Pons (tissue), 1 donor: Measurements from ENCODE around the gene LRTM2.

ENCODE experiments used
- DNase-seq: peaks from one replicate; pipeline ENCODE4 v3.0.0-alpha.2; 2016; ENCODE audit warnings: low spot score

LRTM2 gene

DNA sequence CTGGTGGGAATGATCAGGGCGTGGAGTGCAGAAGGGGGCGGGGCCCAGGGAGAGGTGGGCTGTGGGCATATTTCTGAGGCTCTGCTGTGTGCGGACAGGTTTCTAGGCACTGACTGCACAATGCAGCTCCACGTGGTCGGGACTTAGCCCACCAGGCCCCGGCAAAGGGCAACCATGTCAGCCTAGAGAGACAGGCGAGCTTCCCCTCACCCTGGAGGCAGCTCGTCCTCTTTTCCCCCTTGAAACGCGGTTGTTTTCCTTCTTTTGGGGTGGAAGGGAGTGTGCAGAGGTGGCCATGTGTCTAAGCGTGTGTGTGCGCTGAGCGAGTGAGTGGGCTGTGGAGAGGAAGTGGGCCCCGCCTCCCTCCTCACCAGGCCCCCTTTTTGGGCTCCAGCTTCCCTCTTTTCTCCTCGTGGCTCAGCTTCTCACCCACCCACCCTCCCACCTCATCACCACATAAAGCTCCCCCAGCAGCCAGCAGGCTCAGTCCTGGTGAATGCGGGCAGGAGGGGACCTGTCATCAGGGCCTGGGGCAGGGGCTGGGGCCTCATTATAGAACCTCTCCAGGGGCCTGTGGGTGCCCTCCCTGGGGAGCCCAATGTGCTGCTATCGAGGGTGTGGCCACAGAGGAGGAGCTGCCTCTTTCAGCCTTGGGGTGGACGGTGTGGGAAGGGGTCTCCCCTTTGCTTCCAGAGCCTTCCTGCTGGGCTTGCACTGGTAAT is 22.0 kb downstream of the LRTM2 start:
- DNase-seq, result no peak

DNA sequence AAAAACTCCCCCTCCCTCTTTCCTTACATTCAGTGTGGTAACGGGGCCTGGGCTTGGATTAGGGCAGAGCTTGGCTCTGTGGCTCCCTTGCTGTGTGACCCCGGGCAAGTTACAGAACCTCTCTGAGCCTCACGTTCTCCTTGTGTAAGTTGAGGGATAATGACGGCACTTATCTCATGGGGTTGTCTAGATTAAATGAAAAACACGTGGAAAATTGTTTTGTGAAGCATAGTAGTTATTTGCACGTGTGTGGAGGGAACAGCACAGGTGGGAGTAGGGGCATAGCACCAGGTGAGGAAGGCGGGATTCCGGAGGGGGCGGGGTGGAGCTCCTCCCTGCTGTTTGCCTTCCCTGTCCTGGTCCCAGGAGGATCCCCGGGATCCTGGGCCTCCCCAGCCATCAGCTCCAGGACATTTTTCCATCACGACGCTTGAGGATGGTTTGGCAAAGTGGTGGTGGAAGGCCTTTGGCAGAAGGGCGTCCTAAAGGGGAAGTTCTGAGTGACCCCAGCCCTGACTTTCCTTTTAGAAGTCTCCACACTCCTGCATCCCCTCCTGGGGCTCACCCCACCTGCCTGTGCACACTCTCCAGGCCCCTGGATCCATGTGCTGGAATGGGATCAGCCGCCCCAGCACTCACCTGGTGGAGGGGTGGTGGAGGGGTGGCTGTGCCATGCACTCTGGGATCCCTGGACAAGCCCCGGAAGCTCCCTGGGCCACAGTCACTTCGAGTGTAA is 22.7 kb downstream of the LRTM2 start:
- DNase-seq, result no peak

DNA sequence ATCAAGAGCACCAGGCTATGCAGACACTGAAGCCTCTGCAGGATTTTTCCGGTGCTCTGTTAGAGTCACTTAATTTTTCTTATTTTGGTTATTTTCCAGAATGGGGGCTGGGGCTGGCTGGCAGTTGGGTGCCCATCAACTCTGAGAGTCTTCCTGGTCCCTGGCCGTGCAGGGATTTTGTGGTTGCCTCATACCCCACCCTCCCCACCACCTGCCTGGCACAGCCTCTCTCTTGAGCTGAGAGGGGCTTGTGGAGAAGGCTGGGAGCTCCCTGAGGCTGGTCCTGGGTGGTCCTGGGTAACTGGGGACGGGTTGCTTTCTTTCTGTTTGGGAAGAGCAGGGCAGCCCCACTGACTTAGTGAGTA is 23.3 kb downstream of the LRTM2 start:
- DNase-seq, result no peak

DNA sequence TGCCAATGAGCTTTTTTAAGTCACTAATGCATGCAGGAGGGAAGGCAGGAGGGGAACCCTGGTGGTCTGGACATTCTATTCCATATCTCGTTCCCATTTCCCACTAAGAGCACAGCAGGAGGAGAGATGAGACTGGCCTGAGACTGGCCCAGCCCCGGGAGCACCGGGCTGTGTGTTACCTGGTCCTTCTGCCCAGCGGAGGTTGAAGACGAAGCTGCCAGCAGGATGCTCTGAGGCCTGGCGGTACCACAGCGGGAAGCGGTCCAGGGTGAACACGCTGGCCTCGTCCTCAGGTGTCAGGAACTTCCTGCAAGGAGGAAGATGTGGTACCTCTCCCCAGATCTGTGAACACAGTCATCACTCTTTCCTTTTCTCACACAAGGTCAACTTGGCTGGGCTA is 23.9 kb downstream of the LRTM2 start:
- DNase-seq, result no peak

DNA sequence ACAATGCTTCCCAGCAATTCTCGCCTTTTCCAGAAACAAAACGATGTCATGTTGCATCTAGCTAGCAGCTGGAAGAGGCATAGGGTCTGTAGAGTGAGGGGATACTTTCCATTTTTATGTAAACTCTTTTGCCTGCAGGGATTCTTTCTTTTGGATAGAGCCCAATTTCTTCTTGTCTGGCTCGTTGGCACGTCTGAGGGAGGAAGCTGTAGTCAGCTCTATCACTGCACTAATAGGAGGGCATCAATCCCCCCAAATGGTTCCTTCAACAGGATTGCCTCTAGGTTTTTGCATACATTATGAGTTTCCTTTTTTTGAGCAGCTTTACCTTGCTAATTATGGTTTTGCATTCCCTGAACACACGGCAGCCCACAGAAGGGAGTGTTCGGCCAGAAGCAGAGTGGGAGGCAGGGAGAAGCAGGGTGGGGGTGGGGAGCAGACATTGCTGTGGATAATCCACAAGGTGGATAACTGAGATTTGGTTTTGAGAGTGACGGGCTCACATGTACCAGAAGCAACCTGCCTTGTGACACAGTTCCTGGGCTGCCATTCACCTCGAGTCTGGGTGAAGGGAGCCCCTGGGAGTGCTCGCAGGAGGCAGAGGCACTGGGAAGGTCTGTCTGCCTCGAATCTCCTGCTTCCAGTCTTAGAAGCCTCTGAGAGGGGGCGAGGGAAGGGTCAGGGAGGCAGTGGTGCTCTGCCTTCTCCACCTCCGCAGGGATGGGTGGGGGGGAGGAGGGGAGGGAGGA is 24.5 kb downstream of the LRTM2 start:
- DNase-seq, result no peak

DNA sequence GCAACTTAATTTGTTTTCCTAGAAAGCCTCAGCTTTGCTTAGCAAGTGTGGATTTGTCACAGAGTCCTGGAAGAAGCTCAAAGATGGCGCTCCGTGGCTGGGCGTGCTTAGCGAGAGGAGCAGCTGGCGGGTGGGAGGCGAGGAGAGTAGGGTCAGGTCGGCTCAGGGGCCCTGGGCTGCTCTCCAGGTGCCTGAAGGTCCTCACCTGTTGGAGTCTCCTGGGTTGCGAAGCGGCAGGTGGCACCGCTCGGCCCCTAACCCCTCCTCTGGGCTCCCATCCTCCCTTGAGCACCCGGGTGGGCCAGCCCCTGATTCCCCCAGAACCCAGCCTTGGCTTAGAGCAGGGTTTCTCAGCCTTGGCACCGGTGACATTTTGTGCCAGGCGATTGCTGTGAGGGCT is 25.1 kb downstream of the LRTM2 start:
- no peak for DNase-seq

DNA sequence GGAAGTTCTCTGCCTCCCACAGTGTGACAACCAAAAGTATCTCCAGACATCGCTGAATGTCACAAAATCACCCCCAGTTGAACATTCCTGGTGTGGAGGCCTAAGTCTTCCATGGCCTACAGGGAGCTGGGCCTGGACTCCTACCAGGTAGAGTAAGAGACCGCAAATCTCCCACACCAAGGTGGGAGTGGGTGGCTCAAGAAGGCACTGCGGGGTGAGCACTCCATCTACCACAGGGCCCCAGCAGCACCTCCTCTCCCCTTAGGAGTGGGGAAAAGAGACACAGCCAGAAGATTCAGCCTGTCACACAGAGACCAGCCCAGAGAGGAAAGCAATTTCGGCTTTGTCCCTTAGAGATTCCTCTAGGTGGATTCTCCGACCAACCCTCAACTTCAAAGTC is 25.5 kb downstream of the LRTM2 start:
- no peak for DNase-seq

DNA sequence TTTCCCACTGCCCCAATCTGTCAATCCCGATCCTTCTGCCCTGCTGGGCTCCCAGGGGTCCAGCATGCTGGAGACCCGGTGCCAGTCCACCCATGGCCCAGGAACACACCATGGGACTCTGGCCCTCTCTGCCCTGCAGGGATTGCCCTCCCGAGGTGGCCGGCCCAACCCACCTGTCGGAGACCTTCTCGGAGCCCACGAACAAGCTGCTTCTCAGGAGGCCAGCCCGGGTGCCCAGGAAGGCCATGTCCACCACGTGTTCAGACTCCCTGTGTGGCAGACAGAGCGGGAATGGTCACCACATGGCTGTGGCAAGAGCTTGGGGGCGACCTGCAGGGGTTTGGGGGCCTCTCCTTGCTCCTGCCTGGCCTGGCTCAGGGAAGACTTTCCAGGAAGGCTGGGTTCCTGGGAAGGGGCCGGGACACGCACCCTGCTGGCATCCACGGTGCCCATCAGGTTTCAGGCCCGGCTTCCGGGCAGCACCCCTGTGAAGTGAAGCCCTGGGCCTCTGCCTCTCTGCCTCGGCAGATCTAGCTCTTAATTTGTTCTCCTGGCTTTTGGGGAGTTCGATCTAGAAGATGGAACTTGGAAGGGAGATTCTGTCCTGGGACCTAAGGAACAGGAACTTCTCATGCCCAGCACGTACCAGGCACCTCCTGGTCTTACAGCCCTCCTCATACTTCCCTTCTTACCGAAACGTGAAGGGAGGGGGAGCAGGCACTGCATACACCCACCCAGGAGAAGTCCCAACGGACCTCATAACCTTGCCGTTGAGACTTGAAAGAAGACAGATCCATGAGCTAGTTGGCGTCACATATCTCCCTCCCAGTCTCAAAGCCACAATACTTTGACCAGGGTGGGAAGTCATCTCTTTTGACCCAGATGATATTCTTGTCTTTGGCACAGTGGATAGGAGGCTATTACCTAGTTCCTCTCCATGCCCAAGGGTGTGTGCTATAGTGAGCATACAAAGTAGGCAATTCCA is 26.3 kb downstream of the LRTM2 start:
- DNase-seq, result no peak

DNA sequence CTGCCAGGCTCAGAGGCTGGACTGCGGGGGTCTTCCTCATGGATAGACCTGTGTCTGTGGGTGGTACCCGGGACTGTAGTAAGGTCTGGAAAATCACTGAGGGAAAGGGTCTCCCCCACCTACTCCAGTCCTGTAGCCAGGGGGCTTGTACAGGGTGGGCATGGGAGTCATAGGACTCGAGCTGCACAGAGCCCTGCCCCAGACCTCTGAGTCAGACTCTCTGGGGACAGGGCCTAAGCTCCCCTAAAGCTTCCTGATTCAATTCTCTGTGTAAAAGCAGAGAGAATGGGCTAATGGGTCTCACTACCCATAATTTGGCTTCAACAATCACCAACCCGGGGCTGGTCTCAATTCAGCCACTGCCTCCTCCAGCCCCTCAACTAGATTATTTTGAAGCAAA is 27.0 kb downstream of the LRTM2 start:
- DNase-seq, result no peak

DNA sequence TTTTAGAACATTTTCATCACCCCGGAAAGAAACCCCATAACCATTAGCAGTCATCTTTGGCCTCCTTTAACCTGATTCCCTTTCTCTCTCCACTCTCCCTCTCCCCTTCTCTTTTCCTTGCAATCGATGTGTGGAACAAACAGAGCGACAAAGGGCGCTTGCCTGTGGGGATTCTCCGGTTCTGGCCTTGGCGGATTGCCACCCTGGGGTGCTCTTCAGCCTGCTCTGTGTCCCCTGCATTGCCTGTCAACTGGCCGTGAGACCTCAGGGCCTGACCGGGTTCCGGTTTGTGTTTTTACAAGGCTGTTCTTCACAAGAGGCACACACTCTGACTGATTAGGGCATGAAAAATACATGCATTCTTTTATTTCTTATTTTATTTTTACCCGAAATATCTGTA is 27.8 kb downstream of the LRTM2 start:
- no peak for DNase-seq

DNA sequence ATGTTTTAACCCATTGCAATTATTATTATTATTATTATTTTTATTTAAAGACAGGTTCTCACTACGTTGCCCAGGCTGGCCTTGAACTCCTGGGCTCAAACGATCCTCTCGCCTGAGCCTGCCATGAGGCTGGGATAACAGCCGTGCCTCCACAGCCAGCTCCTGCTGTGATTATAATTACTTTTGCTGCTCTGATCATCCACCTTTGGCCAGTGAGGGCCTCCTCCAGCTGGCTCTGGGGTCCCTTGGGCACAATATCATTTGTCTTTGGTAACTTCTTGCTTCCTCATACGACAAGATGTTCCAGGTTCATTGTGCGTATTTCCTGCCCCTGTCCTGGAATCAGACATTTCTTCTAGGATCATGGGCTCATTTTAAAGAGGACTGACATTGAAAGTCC is 28.4 kb downstream of the LRTM2 start:
- DNase-seq, result no peak

DNA sequence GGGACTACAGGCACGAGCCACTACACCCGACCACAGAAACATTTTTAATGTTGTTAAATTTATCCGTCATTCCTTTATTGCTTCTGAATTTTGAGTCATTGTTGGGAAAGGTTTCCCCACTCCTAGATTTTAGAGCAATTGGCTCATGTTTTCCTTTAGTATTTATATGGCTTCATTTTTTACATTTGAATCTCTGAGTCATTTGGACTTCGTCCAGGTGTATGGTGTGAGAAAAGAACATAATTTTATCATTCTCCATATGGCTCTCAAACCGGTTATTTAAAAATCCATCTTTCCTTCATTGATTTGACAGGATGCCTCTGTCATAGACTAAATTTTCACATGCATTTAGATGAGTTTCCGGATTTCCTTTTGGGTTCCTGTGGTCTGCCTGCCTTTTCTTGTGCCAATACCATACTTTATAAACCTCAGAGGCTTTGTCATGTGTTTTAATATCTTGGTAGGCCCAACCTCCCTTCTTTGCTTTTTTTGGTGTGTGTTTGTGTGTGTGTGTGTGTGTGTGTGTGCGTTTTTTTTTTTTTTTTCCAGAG is 30.9 kb downstream of the LRTM2 start:
- no peak for DNase-seq

DNA sequence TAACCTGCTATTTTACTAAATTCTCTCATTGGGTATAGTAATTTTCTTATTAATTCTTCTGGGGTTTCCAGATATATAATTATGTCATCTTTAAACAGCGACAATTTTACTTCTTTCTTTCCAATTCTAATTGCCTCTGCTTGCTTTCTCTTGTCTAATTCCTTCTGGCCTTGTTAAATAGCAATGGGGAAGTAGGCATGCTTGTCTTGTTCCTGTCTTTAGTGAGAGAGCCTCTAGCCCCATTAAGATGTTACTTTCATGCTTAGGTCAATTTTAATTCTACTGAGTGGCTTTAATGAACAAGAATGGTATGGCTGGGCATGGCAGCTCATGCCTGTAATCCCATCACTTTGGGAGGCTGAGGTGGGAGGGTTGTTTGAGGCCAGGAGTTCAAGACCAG is 31.7 kb downstream of the LRTM2 start:
- no peak for DNase-seq

DNA sequence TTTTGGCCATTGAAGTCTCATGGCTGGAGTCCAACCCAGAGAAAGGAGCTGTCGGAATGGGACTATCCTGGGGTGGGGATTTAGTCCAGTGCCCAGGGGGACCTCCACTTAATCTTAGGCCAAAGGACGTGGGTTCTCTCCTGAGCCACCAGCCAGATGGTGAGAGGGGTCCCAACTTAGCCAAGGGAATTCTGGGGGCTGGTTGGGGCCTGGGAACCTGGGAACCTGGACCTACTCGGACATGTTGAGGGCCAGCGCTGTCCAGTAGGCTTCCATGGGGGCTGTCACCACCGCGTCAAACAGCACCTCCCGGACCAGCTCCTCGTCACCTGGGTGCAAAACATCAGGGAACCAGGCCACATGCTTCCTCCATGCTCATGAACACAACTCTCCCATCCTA is 33.4 kb downstream of the LRTM2 start:
- DNase-seq, result no peak

DNA sequence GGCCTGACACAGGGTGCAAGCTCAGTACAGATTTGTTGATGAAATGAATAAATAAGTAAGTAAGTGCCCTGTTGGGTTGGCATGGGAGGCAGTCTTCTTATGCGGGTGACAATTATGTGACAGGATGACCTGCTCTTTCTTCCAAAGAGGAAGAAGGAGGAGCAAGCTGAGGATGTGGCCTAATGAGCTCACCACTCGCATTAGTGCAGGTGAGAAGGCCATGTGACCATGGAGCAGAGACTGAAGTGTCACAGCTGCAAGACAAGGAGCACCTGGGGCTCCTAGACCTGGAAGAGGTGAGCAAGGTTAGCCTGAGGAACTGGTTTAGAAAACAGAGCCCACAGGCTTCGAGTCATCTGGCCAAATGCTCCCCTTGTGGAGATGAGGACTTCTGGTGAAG is 34.9 kb downstream of the LRTM2 start:
- no peak for DNase-seq

DNA sequence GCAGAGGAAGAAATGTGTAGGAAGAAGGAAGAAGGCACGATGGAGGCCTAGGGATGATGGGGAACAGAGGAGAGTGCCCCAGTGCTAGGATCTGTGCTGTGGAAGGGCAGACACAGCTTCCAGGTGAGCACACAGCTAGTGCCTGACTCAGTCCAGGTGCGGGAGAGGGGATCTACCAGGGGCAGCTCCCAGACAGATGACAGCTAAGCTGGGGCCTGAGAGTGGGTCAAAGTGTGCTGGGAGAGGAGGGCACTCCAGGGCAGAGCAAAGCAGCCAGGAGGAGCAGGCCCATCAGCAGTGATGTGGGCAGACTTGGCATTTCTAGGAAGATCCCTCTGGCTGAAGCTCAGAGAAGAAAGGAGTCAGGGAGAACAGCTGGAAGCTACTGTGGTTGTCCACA is 36.7 kb downstream of the LRTM2 start:
- no peak for DNase-seq

DNA sequence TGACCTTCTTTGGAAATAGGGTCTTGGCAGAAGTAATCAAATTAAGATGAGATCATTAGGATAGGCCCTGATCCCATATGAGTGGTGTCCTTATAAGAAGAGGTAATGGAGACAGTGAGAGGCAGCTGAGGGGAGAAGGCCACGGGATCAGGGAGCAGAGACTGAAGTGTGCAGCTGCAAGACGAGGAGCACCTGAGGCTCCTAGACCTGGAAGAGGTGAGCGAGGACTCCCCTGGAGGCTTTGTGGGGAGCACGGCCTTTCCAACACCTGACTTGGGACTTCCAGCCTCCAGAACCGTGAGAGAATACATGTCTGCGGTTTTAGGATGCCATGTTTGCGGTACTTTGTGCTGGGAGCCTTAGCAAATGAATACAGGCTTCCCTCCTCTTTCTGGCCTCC is 37.5 kb downstream of the LRTM2 start:
- DNase-seq, result no peak

DNA sequence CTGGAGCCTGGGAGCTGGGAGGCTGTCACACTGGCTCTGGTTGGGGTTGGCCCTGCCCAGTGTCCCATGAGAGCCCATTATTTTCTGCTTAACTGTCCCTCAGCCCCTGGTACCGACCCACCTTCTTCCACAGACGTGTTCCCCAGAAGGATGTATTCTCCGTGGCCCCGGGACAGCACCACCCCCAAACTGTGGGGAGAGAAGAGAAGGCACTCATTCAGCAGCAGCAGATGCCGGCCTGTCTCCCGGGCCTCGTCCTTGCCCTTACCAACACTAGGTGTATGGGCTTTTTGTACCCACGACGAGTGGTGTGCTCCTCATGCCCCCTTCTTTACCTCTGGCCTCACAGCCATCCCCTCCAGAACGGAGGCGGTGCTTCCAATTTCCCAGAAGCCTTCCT is 38.1 kb downstream of the LRTM2 start:
- no peak for DNase-seq

DNA sequence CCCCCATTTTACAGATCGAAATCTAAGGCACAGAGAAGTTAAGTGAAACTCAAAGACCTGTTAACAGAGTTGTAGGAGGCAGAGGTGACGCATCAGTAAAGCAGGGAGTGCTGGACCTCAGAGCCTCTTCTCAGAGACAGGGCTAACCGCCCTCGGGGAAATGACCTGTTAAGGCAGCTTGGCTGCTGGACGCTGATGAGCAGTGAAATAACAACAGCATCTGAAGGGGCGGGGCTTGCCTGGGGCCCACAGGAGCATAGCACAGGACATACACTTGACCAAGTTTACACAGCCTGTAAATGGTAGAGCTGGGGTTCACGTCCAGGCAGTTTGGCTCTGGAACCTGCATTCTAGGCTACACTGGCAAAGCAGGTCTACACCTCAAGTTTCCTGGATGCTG is 39.3 kb downstream of the LRTM2 start:
- no peak for DNase-seq

DNA sequence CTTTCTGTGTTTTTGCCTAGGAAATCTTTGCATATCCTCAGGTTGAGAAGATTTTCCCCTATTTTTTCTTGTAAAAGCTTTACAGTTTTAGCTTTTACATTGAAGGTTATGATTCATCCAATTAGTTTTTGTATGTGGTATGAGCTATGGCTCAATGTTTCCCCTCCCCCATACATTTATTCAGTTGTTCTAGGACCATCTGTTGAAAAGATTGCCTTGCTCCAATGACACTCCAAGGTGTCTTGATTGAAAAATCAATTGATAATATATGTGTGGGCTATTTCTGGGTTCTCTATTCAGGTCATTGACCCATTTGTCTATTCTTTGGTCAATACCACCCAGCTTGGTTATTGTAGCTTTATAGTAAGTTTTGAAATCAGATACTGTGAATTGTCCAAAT is 42.6 kb downstream of the LRTM2 start:
- DNase-seq, result no peak

DNA sequence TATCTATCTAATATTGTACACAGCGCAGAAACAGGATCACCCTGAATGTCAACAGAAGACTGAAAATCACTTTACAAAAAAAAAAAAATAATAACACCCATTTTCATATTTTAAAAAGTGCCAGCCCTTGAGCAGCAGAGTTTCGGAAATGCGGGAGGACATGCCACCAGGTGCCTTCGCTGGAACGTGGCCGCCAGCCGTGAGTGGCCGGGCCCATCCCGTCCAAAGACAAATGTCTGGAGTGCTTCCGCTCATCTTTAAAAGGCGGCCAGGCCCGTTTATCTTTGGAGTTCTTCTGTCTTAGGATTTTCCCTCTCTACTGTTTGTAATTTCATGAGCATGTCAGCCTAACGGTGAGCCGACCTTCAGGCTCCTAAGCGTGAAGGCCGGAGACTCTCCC is 43.5 kb downstream of the LRTM2 start:
- DNase-seq, result no peak

DNA sequence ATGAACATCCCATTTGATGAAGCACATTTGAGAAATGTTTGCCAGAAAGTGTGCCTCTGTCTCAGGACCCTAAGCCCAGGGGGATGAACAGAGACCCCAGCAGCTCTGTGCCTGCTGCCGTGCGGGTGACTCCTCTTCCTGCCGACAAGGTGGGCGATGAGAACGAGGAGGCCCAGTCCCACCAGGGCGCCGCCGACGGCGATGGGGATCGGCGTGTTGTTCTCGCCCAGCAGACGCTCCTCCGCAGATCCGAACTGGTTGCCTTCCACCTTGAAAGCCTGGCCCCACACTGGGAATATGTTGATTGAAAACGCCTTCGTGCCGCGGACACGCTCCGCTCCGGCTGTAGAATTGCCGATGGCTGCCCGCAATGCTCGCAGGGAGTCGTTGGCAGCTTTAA is 44.1 kb downstream of the LRTM2 start:
- DNase-seq, result no peak
